Umbilical cord (tissue), 2 donors: ENCODE measurements around the gene FHOD1. TPM values are rescaled to one million over a fixed set of nuclear protein-coding genes. Genes with fewer than 3 reads are reported as not detected.

Source experiments
- DNase-seq: peaks from one replicate; pipeline ENCODE4 v3.0.0-alpha.2; 2015; ENCODE audit warnings: low spot score
- total RNA-seq: library from RNA; depleted of rRNA; stranded (reverse); fragments of >200 nt; gene quantifications from one replicate; pipeline ENCODE4 v1.2.3, GENCODE V29; 2014; ENCODE audit warnings: low replicate concordance; ENCODE audit not compliant: insufficient read depth

FHOD1 gene
- total RNA-seq, 1 donor from 2014 or later, result 2.6 TPM

- no peak for DNase-seq
These were observed 11.3 kb downstream of the FHOD1 start for GRCh38 chr16:67235816-67236562.

- no peak for DNase-seq
These were observed 13.1 kb downstream of the FHOD1 start for GRCh38 chr16:67234180-67234597.

GRCh38 chr16:67233596-67233995 is 13.7 kb downstream of the FHOD1 start:
- DNase-seq, result no peak

GRCh38 chr16:67230809-67231660 is 16.2 kb downstream of the FHOD1 start:
- DNase-seq, result no peak

GRCh38 chr16:67229906-67230808 is 17.1 kb downstream of the FHOD1 start:
- no peak for DNase-seq

GRCh38 chr16:67228905-67229304 is 18.4 kb downstream of the FHOD1 start:
- no peak for DNase-seq

GRCh38 chr16:67228034-67228785 is 19.1 kb downstream of the FHOD1 start:
- DNase-seq, result no peak

GRCh38 chr16:67227567-67227921 is 19.7 kb downstream of the FHOD1 start:
- no peak for DNase-seq

- DNase-seq, result peak; percentile 99
These were observed 20.3 kb downstream of the FHOD1 start, which contains the start of gene TMEM208 for GRCh38 chr16:67226804-67227566. Gene TMEM208, plus strand, starts transcription at chr16:67227130. Its CDS starts 89 bp downstream, at chr16:67227219.

- DNase-seq, result no peak
These were observed 20.9 kb downstream of the FHOD1 start for GRCh38 chr16:67226295-67226803.

- no peak for DNase-seq
These were observed 23.3 kb downstream of the FHOD1 start for GRCh38 chr16:67223992-67224391.

GRCh38 chr16:67216612-67217490 is 30.4 kb downstream of the FHOD1 start:
- DNase-seq, result peak; percentile 63

- DNase-seq, result no peak
These were observed 31.6 kb downstream of the FHOD1 start for GRCh38 chr16:67215706-67216105.

GRCh38 chr16:67213197-67214019 is 33.9 kb downstream of the FHOD1 start:
- DNase-seq, result no peak

GRCh38 chr16:67212766-67213165 is 34.5 kb downstream of the FHOD1 start:
- no peak for DNase-seq

GRCh38 chr16:67211674-67212073 is 35.6 kb downstream of the FHOD1 start:
- no peak for DNase-seq

- DNase-seq, result no peak
These were observed 37.0 kb downstream of the FHOD1 start for GRCh38 chr16:67210069-67210937.
